K562 (cell line): ENCODE results near the gene MAN1B1. TPM values are rescaled to one million over a fixed set of nuclear protein-coding genes. Genes with fewer than 3 reads are reported as not detected.

Experiments
- BCOR ChIP-seq: fragments of 450-650 bp; IDR thresholded peaks from 2 replicates; pipeline ENCODE4 v1.6.1; 2016
- CLOCK ChIP-seq: fragments of 250-450 bp; sonication (Bioruptor Pico); IDR thresholded peaks from 2 replicates; pipeline ENCODE4 v1.4.0; 2020; ENCODE audit warnings: mild to moderate bottlenecking, moderate library complexity, borderline replicate concordance
- COPS2 ChIP-seq: fragments of 450-650 bp; conservative IDR thresholded peaks from 2 replicates; pipeline ENCODE4 v1.6.1; 2016; ENCODE audit warnings: mild to moderate bottlenecking, moderate library complexity
- CUX1 ChIP-seq: fragments of 200-800 bp; sonication (Bioruptor generic); IDR thresholded peaks from 2 replicates; pipeline ENCODE4 v1.6.1; 2016; ENCODE audit warnings: missing genetic modification characterization, missing compliant biosample characterization
- KAT2B ChIP-seq: IDR thresholded peaks from one replicate; pipeline ENCODE4 v1.6.1; 2012; ENCODE audit warnings: low read depth, mild to moderate bottlenecking, control low read depth, inconsistent platforms, low read length, moderate library complexity
- KLF10 ChIP-seq: fragments of 250-450 bp; sonication (Bioruptor Pico); IDR thresholded peaks from 2 replicates; pipeline ENCODE4 v1.6.1; 2021; ENCODE audit warnings: matching md5 sums
- MCM2 ChIP-seq: fragments of 450-650 bp; IDR thresholded peaks from 2 replicates; pipeline ENCODE4 v1.6.1; 2017; ENCODE audit warnings: low read depth, mild to moderate bottlenecking
- POLR2AphosphoS5 ChIP-seq: IDR thresholded peaks from 2 replicates; pipeline ENCODE4 v1.6.1; 2011; ENCODE audit warnings: mild to moderate bottlenecking, low read depth, low read length, moderate library complexity; ENCODE audit not compliant: control insufficient read depth, insufficient read depth
- RFX1 ChIP-seq: fragments of 450-650 bp; IDR thresholded peaks from 2 replicates; pipeline ENCODE4 v1.6.1; 2016; ENCODE audit warnings: mild to moderate bottlenecking, moderate library complexity
- RREB1 ChIP-seq: fragments of 250-450 bp; sonication (Bioruptor Pico); IDR thresholded peaks from 2 replicates; pipeline ENCODE4 v1.4.0; 2020
- SIN3B ChIP-seq: fragments of 450-650 bp; IDR thresholded peaks from 2 replicates; pipeline ENCODE4 v1.6.1; 2017; ENCODE audit warnings: low read depth, mild to moderate bottlenecking, moderate library complexity
- TAF15 ChIP-seq: fragments of 200-400 bp; formaldehyde crosslinking; IDR thresholded peaks from 2 replicates; pipeline ENCODE4 v1.6.1; 2017; ENCODE audit warnings: mild to moderate bottlenecking, low read depth, low read length, moderate library complexity
- TCFL5 ChIP-seq: fragments of 250-450 bp; sonication (Bioruptor Pico); conservative IDR thresholded peaks from 2 replicates; pipeline ENCODE4 v1.6.1; 2021; ENCODE audit warnings: mild to moderate bottlenecking, moderate library complexity, matching md5 sums
- ZNF75A ChIP-seq: fragments of 450-650 bp; formaldehyde crosslinking; IDR thresholded peaks from 2 replicates; pipeline ENCODE4 v1.4.0; 2020; ENCODE audit warnings: mild to moderate bottlenecking
- ZNF780A ChIP-seq: fragments of 250-450 bp; sonication (Bioruptor Pico); IDR thresholded peaks from 2 replicates; pipeline ENCODE4 v1.5.0; 2021; ENCODE audit warnings: mild to moderate bottlenecking
- polyA plus RNA-seq, 8 experiments: library from polyadenylated mRNA; depleted of rRNA in 4 of 8; stranded (reverse) in 5 of 8; unstranded in 3 of 8; fragments of >200 nt; fragmentation: Nextera tagmentation in 2 of 8; fragmentation: Illumina TruSeq in 1 of 8; extraction: Ambion mirVana in 2 of 8; extraction: Trizol in 1 of 8; gene quantifications; 2 replicates each; pipeline versions ENCODE4 v1.2.1 to v1.2.3, GENCODE V29; 2011 to 2014; ENCODE audit warnings: inconsistent platforms in 1 of 8, missing spikeins in 1 of 8
- total RNA-seq, 7 experiments: library from RNA; depleted of rRNA in 6 of 7; stranded (reverse); fragments of >200 nt in 6 of 7; fragmentation: Illumina TruSeq in 2 of 7; extraction: Trizol in 2 of 7; gene quantifications; 2 replicates each; pipeline versions ENCODE4 v1.2.1 to v1.2.3, GENCODE V29; 2011 to 2021; ENCODE audit warnings: low replicate concordance in 1 of 7

The MAN1B1 gene
- total and polyA plus RNA-seq, 9 of the 15 experiments (the other 6 are each of a cell fraction or from before 2014, with no cell fraction given), result 0.55 to 36.6 (median 27.3) TPM

GRCh38 chr9:137074657-137075274, 12.0 kb upstream of the MAN1B1 start (continued):
- peak; percentile 96 for TF ChIP-seq CLOCK (CRISPR knock-in tag)
- TF ChIP-seq KAT2B, result no peak
- TF ChIP-seq ZNF780A (CRISPR knock-in tag), result 0 out of 2 replicates have a peak, but pooled peaks have one; percentile 58
- no peak for TF ChIP-seq BCOR
- peak; percentile 94 for TF ChIP-seq ZNF75A
- no peak for TF ChIP-seq SIN3B
- no peak for TF ChIP-seq TAF15
- peak; percentile 92 for TF ChIP-seq KLF10
- peak; percentile 99 for TF ChIP-seq CUX1 (CRISPR knock-in tag)
- peak; percentile 99 for TF ChIP-seq RREB1 (CRISPR knock-in tag)
- TF ChIP-seq POLR2AphosphoS5, result no peak
- TF ChIP-seq TCFL5 (CRISPR knock-in tag), result peak; percentile 96
- TF ChIP-seq MCM2, result no peak
- TF ChIP-seq RFX1, result no peak
- no peak for TF ChIP-seq COPS2
